Chondrocyte (in vitro differentiated cells): ENCODE results near the gene GRM7. TPM values are rescaled to one million over a fixed set of nuclear protein-coding genes. Genes with fewer than 3 reads are reported as not detected.

Experiments used
- DNase-seq: peaks from one replicate; pipeline ENCODE4 v3.0.0; 2021; ENCODE audit warnings: mixed read lengths, low spot score
- H3K27ac Mint-ChIP-seq: one replicate; pipeline ENCODE4 v1.8.0; 2021; ENCODE audit warnings: mild to moderate bottlenecking, moderate library complexity, mixed read lengths; ENCODE audit not compliant: unreplicated experiment
- H3K27me3 Mint-ChIP-seq: 2 replicates; pipeline ENCODE4 v1.8.0; 2021; ENCODE audit warnings: low read depth, mixed read lengths
- H3K36me3 Mint-ChIP-seq: 2 replicates; pipeline ENCODE4 v1.8.0; 2021; ENCODE audit warnings: low read depth, mixed read lengths
- H3K4me1 Mint-ChIP-seq: 2 replicates; pipeline ENCODE4 v1.8.0; 2021; ENCODE audit warnings: low read depth, mild to moderate bottlenecking, mixed read lengths
- H3K4me3 Mint-ChIP-seq: one replicate; pipeline ENCODE4 v1.8.0; 2021; ENCODE audit warnings: mild to moderate bottlenecking, moderate library complexity, mixed read lengths; ENCODE audit not compliant: unreplicated experiment
- H3K9me3 Mint-ChIP-seq: 2 replicates; pipeline ENCODE4 v1.8.0; 2021; ENCODE audit warnings: low read depth, mixed read lengths
- CTCF ChIP-seq: fragments of 200-600 bp; sonication (generic); IDR thresholded peaks from 2 replicates; pipeline ENCODE4 v1.5.0; 2021; ENCODE audit warnings: antibody characterized with exemption, mild to moderate bottlenecking, moderate library complexity
- total RNA-seq: library from RNA; stranded (reverse); gene quantifications from 3 replicates; pipeline ENCODE4 v1.2.1, GENCODE V29; 2021

Gene GRM7
- total RNA-seq, 1 donor from 2014 or later, result not detected

GRCh38 chr3:7428206-7428718, 567.3 kb downstream of the GRM7 start:
- H3K4me3 Mint-ChIP-seq, result no peak overlapping the region
- TF ChIP-seq CTCF, result no peak
- DNase-seq, result no peak
- H3K36me3 Mint-ChIP-seq, result no peaks in the 10 kb centered on the region
- peaks cover 8% of the 10 kb centered on the region for H3K9me3 Mint-ChIP-seq
- H3K4me1 Mint-ChIP-seq, result no peaks in the 10 kb centered on the region
- H3K27me3 Mint-ChIP-seq, result peaks cover 17% of the 10 kb centered on the region
- H3K27ac Mint-ChIP-seq, result no peak overlapping the region

GRCh38 chr3:7432610-7433009, 571.7 kb downstream of the GRM7 start:
- H3K27ac Mint-ChIP-seq, result no peak overlapping the region
- no peak for TF ChIP-seq CTCF
- DNase-seq, result no peak
- H3K9me3 Mint-ChIP-seq, result peaks cover 12% of the 10 kb centered on the region
- H3K4me1 Mint-ChIP-seq, result no peaks in the 10 kb centered on the region
- peaks cover 8% of the 10 kb centered on the region for H3K27me3 Mint-ChIP-seq
- no peaks in the 10 kb centered on the region for H3K36me3 Mint-ChIP-seq
- no peak overlapping the region for H3K4me3 Mint-ChIP-seq

- Mint-ChIP-seq H3K36me3 (no peaks in the 10 kb centered on the region), H3K27ac (no peak overlapping the region), H3K4me1 (no peaks in the 10 kb centered on the region), H3K9me3 (peaks cover 12% of the 10 kb centered on the region), H3K27me3 (peaks cover 8% of the 10 kb centered on the region), H3K4me3 (no peak overlapping the region)
- no peak for TF ChIP-seq CTCF
- no peak for DNase-seq
Measured at GRCh38 chr3:7433073-7433472, 572.2 kb downstream of the GRM7 start.

- Mint-ChIP-seq H3K36me3 (no peaks in the 10 kb centered on the region), H3K27me3 (peaks cover 15% of the 10 kb centered on the region), H3K4me1 (no peaks in the 10 kb centered on the region), H3K27ac (no peak overlapping the region), H3K9me3 (peaks cover 13% of the 10 kb centered on the region), H3K4me3 (no peak overlapping the region)
- DNase-seq, result no peak
- no peak for TF ChIP-seq CTCF
Measured at GRCh38 chr3:7436542-7436941, 575.6 kb downstream of the GRM7 start.

- Mint-ChIP-seq H3K36me3 (no peaks in the 10 kb centered on the region), H3K27ac (no peak overlapping the region)
Measured at GRCh38 chr3:7437231-7437630, 576.3 kb downstream of the GRM7 start.

More at GRCh38 chr3:7437231-7437630, 576.3 kb downstream of the GRM7 start:
- TF ChIP-seq CTCF, result no peak
- H3K9me3 Mint-ChIP-seq, result peaks cover 19% of the 10 kb centered on the region
- no peak for DNase-seq
- H3K4me3 Mint-ChIP-seq, result no peak overlapping the region
- no peaks in the 10 kb centered on the region for H3K4me1 Mint-ChIP-seq
- peaks cover 15% of the 10 kb centered on the region for H3K27me3 Mint-ChIP-seq
